UCSD-AML1 (cell line): ENCODE measurements around the gene ZCCHC17.
"Not testable (repeated sequence)": the region's sequence is repeated elsewhere in the genome, so short reads cannot be mapped to it uniquely, and the experiment has no call there.

ENCODE experiments used
- DNase-seq: peaks from one replicate; lab custom pipeline; 2025; ENCODE audit not compliant: unreplicated experiment; lab: John Stamatoyannopoulos, UW

ZCCHC17 gene, protein sequence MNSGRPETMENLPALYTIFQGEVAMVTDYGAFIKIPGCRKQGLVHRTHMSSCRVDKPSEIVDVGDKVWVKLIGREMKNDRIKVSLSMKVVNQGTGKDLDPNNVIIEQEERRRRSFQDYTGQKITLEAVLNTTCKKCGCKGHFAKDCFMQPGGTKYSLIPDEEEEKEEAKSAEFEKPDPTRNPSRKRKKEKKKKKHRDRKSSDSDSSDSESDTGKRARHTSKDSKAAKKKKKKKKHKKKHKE

DNA sequence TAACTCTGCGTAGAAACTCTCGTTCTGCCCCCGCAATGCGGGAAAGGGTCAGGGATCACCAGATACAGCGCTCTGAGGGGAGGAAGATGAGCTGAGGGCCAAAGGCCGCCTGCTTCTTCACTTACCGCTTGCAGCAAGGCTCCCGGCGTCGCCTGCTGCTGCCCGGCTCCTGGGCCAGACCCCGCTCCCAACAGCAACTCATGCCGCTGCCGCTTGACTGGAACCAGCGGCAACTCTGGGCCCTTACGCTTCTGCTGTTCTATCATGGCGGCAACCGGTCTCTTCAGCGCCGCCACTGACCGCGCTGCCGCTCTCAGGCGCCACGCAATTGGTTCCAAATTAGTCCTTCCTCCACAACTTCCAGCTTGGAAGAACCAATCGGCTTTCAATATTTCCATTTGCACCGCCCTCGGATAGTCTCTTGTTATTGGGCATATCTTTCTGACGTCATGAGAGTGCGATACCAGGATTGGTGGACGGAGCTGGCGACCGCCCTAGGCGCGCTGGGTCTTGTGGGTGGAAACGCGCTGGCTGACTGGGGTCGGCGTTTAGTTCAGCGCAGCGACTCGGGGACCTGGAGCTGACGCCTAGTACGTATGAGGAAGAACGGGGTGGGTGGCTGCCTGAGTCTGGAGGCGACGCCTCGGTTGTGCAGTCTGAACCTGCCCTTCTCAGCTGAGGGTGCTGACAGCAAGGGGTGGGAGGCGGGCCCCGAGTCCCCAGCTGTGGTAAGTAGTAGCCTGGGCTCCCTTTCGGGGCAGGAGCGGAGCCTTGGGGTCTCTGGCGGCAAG, at the start of gene ZCCHC17, which contains the start of gene SNRNP40:
Gene ZCCHC17 (plus strand): TSS at position 547 of the 791 bp plus-strand sequence. CDS start 13,067 bp downstream, outside the sequence.
Gene SNRNP40 (minus strand): TSS at position 303 of the 791 bp plus-strand sequence. CDS start 37 bp downstream, at position 266.
- DNase-seq = peak; percentile 92

DNA sequence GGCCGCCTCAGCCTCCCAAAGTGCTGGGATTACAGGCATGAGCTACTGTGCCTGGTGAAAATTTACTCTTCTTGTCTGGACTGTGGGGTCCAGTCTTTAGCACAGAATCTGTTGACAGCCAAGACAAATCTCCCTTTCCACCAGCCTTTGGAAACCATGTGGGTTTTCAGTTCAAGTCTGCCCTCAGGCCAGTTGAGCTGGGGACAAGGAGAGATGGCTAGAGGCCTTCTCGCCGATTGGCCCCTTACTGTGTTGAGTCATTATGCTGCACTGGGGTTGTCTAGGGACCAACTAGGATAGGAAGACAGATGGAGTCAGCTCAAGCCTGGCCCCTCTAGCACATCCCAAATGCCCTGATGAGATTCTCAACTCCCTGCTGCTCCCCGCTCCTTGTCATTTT, 48.6 kb upstream of the ZCCHC17 start:
- DNase-seq = no peak

DNA sequence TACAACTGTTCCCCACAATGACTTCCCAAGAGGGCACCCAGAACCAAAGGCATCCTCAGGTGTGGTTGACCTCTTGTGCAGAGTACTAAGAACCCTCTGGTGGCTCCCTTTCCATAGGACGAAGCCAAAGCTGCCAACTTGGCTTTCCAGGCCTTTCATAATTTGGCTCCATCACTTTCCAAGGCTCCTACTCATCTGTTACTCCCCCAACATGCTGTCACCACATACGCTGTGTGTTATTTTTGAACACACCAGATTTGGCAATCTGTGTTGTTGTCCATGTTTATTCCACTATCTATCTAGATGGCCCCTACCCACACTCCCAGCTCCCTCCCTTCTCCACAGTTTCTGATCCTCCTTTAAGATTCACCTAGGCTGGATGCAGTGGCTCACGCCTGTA, 47.0 kb upstream of the ZCCHC17 start:
- no peak for DNase-seq

DNA sequence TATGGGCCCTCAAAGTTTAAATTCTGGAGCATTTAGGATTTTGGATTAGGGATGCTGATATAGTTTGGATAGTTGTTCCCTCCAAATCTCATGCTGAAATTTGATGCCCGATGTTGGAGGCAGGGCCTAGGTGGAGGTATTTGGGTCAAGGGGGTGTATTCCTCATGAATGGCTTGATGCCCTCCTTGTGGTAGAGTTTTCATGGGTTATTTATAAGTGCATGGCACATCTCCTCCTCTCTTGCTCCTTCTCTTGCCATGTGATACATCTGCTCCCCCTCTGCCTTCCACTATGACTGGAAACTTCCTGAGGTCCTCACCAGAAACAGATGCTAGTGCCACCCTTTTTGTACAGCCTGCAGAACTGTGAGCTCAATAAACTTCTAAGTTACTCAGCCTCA, 39.6 kb upstream of the ZCCHC17 start:
- no peak for DNase-seq

DNA sequence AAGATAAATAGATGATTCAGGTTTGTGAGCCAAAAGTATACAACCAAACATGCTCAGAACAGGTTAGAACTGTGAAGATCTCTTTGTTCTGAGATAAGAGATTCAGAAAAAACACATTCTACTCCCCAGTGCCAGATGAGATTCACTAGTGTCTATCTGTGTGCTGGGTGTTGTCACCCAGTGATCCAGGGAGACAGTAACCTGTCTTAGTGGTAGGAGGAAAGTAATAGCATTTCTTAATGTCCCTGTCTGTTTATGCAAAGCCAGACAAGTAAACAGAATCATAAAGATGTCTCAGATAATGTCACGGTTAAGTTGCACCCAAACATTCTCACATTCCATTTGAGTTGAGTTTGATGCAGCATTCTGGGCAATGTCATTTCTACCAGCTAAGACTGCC, 38.3 kb upstream of the ZCCHC17 start:
- no peak for DNase-seq

DNA sequence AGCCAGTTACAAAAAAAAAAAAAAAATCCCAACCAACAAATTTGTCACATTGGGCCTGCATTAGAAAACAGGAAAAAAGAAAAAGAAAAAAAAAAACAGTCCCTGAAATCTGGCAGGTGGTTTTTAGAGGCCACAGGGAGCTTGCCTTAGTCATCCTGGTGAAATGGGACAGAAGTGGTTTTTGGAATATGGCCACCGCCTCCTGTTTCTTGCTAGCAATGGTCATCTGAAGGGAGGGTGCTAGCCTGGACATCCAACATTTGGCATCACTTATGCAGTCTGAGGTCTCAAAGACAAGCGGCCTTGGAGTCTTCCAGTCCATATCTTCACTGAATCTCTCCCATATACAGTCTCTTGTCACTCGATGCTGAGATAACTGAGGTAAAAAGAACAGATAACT, 37.1 kb upstream of the ZCCHC17 start:
- no peak for DNase-seq

DNA sequence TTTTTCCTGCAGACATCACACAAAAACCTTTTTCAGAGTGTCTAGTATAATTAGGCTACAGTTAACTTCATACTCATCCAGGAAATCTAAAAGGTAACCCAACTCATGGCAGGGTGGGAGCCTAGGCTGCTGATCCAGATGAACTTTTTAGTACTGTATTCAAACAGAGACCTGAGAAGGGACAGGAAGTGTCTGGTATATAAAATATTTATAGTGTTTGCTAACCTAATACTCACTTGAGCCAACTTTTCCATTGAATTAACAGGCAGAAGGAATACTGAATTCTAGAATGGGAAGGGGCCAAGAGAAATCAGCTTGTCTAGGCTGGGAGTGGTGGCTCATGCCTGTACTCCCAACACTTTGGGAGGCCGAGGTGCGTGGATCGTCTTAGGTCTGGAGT, 34.9 kb upstream of the ZCCHC17 start:
- DNase-seq = no peak

DNA sequence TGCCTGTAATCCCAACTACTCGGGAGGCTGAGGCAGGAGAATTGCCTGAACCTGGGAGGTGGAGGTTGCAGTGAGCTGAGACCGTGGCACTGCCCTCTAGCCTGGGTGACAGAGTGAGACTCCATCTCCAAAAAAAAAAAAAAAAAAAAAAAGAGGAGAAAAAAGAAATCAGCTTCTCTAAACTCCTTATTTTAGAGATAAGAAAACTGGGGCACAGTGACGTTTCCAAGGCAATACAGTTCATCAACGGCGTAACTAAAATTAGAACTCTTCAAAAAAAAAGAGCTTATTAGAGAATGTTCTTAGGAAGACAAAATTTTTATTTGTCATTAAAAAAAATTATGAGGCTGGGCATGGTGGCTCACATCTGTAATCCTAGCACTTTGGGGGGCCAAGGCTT, 34.4 kb upstream of the ZCCHC17 start:
- not testable (repeated sequence) for DNase-seq

DNA sequence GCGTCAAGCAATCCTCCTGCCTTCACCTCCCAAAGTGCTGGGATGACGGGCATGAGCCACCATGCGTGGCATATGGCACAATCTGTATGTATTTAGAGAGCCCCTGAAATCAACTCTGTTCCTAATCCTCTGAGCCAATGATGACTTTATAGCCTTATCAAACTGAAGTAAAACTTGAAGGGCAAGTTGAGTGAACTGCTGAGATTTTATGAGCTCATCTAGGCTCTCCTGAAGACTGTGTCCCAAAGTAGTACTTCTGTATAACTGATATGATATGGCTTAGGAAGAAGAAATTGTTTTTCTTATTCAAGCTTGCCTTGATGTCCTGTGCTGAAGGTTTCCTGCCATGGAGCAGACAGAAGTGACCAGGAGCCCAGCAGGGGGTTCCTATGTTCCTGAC, 33.4 kb upstream of the ZCCHC17 start:
- no peak for DNase-seq

DNA sequence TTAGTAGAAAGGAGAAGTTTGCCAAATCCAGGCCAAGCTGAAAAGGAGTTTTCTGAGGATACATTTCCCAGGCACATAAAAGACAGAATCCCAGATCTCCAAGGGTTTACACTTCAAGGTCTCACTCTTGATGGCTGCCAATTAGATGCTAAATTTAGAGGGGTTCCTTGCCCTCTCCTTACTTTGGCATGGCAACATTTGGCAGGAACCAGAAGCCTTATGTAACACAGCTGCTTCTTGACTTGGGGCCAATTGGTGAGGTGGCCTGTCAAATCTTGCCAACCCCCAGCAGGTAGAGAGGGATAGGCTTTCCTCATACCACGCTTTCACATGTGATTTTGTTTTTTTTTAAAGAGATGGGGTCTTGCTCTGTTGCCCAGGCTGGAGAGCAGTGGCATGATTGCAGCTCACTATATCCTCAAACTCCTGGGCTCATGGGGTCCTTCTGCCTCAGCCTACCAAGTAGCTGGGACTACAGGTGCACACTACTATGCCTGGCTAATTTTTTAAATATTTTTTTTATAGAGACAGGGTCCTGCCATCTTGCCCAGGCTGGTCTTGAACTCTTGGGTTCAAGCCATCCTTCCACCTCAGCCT, 31.9 kb upstream of the ZCCHC17 start:
- DNase-seq = no peak

DNA sequence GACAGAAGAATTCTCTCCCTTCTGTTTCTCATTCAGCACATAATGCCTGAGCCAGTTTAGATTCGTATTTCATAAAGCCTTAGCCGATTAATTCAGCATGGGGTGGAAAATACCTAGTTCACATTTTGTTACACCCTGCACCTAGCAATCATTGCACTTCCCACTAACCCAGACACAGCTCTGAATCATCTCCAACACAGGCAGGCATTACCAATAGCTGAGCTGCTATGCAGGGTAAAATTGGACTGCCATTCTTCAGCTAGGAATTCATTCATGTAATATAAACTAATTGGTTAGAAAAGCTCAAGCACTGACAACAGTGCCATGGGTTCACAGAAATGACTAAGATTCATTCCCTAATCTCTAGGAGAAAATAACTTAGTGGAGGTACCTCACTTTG, 30.3 kb upstream of the ZCCHC17 start:
- no peak for DNase-seq

DNA sequence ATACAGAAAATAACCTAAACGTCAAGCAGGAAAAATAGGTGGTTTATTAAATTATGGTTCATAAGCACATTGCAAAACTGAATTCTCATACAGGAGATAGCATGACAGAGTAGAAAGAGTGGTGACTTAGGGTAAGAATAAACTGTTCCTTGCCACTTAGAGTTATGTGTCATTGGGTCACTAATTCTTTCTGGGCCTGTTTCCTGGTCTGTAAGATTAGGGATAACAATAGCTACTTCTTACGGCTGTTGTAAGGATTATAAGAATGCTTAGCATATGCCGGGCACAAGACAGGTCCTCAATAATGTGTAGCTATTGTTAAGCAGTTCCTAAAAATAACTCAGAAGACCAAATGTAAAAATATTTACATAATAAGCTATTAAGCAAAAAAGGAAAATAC, 24.5 kb upstream of the ZCCHC17 start:
- DNase-seq = no peak

DNA sequence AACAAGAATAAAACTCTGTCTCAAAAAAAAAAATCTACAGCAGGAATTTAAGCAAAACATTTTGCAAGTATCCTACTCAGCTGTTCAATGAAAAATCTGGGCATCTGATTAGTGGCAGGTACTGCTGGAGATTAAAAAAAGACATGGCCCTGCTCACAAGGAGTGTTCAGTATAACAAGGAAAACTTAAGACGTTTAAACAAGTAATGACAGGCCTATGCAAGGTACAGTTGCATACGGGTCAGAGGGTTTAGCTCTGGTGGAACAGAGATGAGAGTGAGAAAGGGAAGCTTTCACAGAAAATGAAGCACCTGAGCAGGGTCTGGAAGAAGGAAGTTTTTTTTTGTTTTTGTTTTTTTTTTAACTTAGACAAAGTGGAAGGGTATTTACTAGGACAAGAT, 23.2 kb upstream of the ZCCHC17 start:
- no peak for DNase-seq

DNA sequence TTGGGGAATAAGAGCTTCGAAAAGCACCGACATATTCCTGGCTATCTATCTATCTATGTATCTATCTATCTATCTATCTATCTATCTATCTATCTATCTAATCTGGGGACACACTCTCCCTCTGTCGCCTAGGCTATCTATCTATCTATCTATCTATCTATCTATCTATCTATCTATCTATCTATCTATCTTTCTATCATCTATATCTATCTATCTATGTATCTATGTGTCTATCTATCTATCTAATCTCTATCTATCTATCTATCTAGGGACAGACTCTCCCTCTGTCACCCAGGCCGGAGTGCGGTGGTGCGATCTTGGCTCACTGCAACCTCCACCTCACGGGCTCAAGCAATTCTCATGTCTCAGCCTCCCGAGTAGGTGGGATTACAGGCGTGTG, 14.4 kb upstream of the ZCCHC17 start:
- DNase-seq = not testable (repeated sequence)

DNA sequence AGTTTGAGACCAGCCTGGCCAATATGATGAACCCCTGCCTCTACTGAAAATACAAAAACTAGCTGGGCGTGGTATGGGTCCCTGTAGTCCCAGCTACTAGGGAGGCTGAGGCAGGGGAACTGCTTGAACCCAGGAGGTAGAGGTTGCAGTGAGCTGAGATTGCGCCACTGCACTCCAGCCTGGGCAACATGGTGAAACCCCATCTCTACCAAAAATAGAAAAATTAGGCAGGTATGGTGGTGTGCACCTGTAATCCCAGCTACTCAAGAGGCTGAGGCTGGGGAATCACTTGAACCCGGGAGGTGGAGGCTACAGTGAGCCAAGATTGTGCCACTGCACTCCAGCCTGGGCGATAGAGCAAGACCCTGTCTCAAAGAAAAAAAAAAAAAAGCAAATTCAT, 9.0 kb upstream of the ZCCHC17 start:
- not testable (repeated sequence) for DNase-seq

DNA sequence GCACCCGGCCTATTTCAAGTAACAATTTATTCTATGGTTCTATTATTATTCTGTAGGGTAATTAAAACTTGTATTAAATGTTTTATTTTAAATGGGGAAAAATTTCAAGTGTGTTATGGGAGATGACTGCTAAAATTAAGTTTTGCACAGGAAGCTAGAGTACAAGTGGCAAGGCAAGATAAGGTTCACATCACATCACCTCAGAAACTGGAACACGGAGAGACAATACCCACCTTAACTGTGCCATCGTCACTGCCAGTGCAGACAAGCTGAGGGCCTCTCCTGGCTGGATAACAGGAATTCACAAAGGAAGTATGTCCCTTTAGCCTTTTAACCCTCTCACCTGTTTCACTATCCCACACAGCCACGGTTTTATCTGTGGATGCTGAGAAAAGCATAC, 7.8 kb upstream of the ZCCHC17 start:
- DNase-seq = no peak

DNA sequence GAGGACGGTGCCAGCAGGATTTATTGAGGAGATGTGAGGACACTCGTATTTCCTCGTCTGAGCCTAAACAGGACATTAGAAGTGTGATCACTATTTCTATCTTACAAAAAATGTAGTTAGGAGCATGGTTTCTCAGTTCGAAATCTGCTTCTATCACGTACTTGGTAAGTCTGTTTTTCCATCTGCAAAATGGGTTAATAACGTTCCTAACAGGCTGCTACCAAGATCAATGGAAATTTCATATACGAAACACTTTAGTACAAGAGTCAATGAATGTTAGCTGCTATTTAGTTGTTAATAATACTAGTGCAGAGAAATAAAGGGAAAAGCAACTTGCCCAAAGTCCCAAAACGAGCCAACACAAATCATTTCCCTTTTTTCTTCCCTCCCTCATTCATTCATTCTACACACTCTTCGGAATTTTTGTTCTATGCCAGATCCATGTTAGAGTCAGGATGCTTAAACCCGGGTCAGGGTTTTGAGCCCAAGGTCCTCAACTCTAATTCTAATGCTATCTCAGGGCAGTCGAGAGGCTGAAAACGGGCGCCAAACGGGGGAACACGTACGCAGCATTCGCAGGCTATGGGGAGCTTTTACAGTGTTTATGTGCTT, 852 bp upstream of the ZCCHC17 start:
- no peak for DNase-seq

DNA sequence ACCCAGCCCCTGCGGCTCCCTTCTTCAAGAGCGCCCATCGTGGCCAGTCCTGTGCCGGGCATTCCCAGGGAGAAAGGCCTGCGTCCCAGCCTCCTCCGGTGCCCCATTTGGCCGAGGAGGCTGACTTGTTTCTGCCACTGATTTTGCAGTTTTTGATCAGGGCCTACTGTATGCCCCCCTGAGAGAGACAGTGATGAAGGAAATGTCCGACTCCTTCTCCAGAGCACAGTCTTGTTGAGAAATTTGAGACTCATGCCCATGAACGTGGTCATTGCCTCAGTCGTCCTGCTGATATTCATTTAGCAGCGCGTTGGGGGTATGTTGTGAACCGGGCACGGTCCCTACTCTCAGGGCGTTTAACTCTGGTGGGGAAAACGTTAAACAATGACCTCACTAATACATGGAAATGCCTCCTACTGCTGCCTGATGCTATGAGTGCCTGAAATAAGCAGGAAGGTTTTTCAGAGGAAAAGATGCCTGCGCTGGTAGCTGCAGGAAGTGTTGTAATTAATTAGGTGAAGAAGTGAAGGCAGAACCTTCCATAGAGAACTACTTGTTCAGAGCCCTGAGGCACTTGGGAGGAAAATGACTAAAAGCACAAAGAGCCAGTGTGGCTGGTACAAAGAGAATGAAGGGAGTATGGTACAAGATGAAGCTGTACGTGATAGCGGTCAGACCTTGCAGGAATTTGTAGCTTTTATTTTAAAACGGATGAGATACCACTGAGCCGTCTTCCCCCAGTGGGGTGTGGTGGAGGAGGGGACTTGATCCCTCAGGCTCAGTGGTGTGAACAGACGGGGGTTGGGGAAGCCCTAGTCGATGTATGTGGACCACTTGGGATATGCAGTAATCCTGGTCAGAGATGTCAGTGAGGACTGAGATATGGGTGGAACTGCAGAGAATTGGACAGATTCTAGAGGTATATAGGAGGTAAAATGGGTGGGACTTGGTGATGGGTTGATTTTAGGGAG, 730 bp downstream of the ZCCHC17 start:
- peak; percentile 35 for DNase-seq

DNA sequence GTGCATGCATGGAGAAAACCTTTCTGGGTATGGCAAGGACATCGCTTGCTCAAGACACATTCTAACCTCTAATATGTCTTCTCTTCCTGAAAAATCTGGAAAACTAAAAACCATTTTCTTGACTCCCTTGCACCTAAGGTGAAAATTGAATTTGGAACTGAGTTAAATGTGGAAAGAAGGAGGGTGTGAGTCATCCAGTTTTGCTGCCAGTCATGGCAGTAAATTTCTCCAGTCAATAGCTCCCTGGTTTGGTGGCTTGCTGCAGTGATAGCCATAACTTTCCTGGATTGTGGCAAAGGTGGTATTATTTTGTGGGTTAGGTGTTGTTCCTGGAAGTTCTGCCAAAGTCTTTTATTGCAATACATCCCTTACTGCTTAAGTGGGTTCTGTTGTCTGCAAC, 2.5 kb downstream of the ZCCHC17 start:
- DNase-seq = no peak

DNA sequence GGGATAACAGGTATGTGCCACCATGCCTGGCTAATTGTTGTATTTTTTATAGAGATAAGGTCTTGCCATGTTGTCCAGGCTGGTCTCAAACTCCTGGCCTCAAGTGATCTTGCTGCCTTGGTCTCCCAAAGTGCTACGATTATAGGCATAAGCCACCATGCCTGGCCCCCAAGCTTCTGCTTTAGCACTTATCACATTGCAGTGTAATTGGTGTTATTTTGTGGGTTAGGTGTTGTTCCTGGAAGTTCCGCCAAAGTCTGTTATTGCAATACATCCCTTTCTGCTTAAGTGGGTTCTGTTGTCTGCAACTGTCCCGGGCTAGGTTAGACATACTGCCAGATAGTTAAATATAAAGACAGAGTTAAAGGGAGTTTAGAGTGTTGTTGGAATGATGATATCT, 3.4 kb downstream of the ZCCHC17 start:
- DNase-seq = no peak
